ENCODE results near the gene GALC.

GALC gene

GRCh38 chr14:88030892-88031291 lies 37.9 kb upstream of the GALC start:
- no peak for TF ChIP-seq CTCF (IDR thresholded peaks at IDR 0.05)

- no peak for TF ChIP-seq CTCF (IDR thresholded peaks at IDR 0.05)
Observed at GRCh38 chr14:88030079-88030478, 37.1 kb upstream of the GALC start.

- TF ChIP-seq CTCF (IDR thresholded peaks at IDR 0.05): no peak
Observed at GRCh38 chr14:88029500-88029899, 36.5 kb upstream of the GALC start.

- TF ChIP-seq CTCF (IDR thresholded peaks at IDR 0.05): no peak
Observed at GRCh38 chr14:88026890-88027289, 33.9 kb upstream of the GALC start.

- no peak for TF ChIP-seq CTCF (IDR thresholded peaks at IDR 0.05)
Observed at GRCh38 chr14:88025313-88025712, 32.3 kb upstream of the GALC start.

- no peak for TF ChIP-seq CTCF (IDR thresholded peaks at IDR 0.05)
Observed at GRCh38 chr14:88023658-88024187, 30.7 kb upstream of the GALC start.

- no peak for TF ChIP-seq CTCF (IDR thresholded peaks at IDR 0.05)
Observed at GRCh38 chr14:88017535-88017934, 24.6 kb upstream of the GALC start.

GRCh38 chr14:88016768-88017167 lies 23.8 kb upstream of the GALC start:
- no peak for TF ChIP-seq CTCF (IDR thresholded peaks at IDR 0.05)
